Activated T-helper 1 cell treated with Interleukin-2 at 50 U/mL for 16 hours (primary cell): ENCODE results near the gene MOK.

Source experiments
- DNase-seq: peaks from one replicate; pipeline ENCODE4 v3.0.0-alpha.2; 2020; ENCODE audit warnings: low read depth

Gene MOK

DNA sequence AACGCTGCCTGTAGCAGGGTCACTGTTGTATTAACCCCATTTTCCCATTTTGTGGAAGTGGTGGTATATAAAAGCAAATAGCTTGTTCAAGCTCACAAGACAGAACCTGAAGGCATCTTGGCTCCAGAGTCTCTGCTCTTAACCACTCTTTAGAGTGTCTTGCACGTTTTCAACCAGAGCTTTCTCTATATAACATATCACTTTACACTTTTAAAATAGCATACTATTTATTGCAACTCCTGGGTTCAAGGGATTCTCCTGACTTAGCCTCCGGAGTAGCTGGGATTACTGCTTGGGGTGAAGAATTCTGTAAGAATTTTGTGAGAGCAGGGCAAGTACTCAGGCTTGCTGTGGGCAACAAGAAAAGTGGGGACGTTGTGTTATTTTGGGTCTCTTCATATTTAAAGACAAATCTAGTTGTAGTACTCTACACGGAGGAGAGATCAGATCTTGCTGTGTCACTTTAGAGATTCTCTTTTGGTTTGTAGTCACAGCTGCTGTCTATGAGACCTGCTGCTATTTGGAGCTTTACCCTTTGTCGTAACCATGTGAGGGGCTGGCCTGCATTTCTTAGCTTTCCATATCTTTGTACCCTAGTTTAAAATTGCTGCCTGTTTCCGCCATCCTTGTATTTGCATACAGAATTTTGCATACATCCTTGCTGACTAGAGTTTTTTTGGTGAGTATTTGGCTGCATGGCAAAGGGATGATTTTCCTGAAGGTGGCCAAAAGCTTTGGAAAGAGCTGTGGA, 124.5 kb downstream of the MOK start:
- no peak for DNase-seq
